Upper lobe of left lung (tissue), 4 donors: ENCODE measurements around the gene ADPRS.

ENCODE experiments used
- CTCF ChIP-seq, 6 experiments: fragments of 450-650 bp in 4 of 6; fragments of 200-600 bp in 2 of 6; sonication (generic) in 2 of 6; IDR thresholded peaks; one replicate each; pipeline ENCODE4 v1.5.1; 2016 to 2019; ENCODE audit warnings: antibody characterized with exemption in 6 of 6
- EP300 ChIP-seq, 4 donors: sonication (generic); formaldehyde crosslinking; IDR thresholded peaks; one replicate each; pipeline ENCODE4 v1.5.1; 2017; ENCODE audit warnings: antibody characterized with exemption in 4 of 4, control low read depth in 2 of 4
- POLR2A ChIP-seq, 4 donors: fragments of 450-650 bp; IDR thresholded peaks; one replicate each; pipeline ENCODE4 v1.5.1; 2016 to 2017; ENCODE audit warnings: antibody characterized with exemption in 4 of 4, mild to moderate bottlenecking in 2 of 4
- POLR2AphosphoS5 ChIP-seq, 2 donors: sonication (generic); formaldehyde crosslinking; IDR thresholded peaks; one replicate each; pipeline ENCODE4 v1.5.1; 2017; ENCODE audit warnings: antibody characterized with exemption in 2 of 2

DNA sequence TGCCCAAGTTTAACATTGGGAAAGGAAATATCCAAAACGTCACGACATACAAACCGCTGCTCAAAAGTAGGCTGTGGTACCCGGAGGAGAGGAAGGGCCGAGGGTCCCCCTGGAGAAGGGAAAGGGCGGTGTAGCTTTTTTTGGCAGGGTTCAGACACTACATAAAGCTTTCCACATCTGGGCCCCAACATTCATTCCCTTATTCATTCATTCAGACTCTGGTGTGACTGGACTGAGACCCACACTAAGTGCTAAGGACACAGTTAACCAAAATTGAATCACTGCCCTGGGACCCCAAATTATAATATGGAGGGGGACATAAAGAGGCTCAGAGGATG is 46.6 kb downstream of the ADPRS start:
- no peak for TF ChIP-seq CTCF (IDR thresholded peaks at IDR 0.05)
- no peak for TF ChIP-seq POLR2A (IDR thresholded peaks at IDR 0.05)
- TF ChIP-seq POLR2AphosphoS5 (IDR thresholded peaks at IDR 0.05) = no peak
- no peak for TF ChIP-seq EP300 (IDR thresholded peaks at IDR 0.05)
